ENCODE data around the gene TRPM3.

DNA sequence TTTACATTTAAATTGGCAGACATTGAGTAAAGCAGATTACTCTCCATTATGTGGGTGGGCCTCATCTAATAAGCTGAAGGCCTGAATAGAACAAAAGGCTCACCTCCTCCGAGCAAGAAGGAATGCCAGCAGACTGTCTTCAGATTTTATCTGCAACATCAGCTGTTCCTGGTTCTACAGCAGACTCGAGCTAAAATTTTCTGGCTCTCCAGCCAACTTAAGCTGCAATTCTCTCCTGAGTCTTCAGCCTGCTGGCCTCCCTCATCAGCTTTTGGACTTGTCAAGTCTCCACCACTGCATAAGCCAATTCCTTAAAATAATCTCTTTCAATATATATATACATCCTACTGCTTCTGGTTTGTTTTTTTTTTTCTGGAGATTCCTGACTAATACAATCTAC is 12.5 kb downstream of the TRPM3 start:
- TF ChIP-seq, protein P1, sequence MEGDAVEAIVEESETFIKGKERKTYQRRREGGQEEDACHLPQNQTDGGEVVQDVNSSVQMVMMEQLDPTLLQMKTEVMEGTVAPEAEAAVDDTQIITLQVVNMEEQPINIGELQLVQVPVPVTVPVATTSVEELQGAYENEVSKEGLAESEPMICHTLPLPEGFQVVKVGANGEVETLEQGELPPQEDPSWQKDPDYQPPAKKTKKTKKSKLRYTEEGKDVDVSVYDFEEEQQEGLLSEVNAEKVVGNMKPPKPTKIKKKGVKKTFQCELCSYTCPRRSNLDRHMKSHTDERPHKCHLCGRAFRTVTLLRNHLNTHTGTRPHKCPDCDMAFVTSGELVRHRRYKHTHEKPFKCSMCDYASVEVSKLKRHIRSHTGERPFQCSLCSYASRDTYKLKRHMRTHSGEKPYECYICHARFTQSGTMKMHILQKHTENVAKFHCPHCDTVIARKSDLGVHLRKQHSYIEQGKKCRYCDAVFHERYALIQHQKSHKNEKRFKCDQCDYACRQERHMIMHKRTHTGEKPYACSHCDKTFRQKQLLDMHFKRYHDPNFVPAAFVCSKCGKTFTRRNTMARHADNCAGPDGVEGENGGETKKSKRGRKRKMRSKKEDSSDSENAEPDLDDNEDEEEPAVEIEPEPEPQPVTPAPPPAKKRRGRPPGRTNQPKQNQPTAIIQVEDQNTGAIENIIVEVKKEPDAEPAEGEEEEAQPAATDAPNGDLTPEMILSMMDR (CRISPR knock-in tag; IDR thresholded peaks at IDR 0.05) = no peak
- no peak for TF ChIP-seq ZNF747 (CRISPR knock-in tag; IDR thresholded peaks at IDR 0.05; ENCODE audit: borderline replicate concordance)
- no peak for TF ChIP-seq HOXA5 (CRISPR knock-in tag; IDR thresholded peaks at IDR 0.05)

Data from HepG2 (cell line).